Endodermal cell (in vitro differentiated cells): Measurements from ENCODE around the gene SULT1C4. TPM values are rescaled to one million over a fixed set of nuclear protein-coding genes. Genes with fewer than 3 reads are reported as not detected.

Source experiments
- DNase-seq: peaks from one replicate; pipeline ENCODE4 v3.0.0-alpha.2; 2017
- H3K27ac ChIP-seq: 2 replicates; pipeline ENCODE4 v1.5.1; 2013; ENCODE audit warnings: mild to moderate bottlenecking, low read depth, low read length, moderate library complexity
- H3K27me3 ChIP-seq: 2 replicates; pipeline ENCODE4 v1.6.1; 2013; ENCODE audit warnings: mild to moderate bottlenecking, low read length, moderate library complexity; ENCODE audit not compliant: insufficient read depth, control insufficient read depth, poor library complexity, severe bottlenecking
- H3K36me3 ChIP-seq: 2 replicates; pipeline ENCODE4 v1.7.0; 2013; ENCODE audit warnings: mild to moderate bottlenecking, low read length, moderate library complexity; ENCODE audit not compliant: control insufficient read depth, insufficient read depth
- H3K4me1 ChIP-seq: one replicate; pipeline ENCODE4 v1.7.0; 2013; ENCODE audit warnings: low read length; ENCODE audit not compliant: control insufficient read depth, insufficient read depth
- H3K4me3 ChIP-seq: 2 replicates; pipeline ENCODE4 v1.5.1; 2013; ENCODE audit warnings: mild to moderate bottlenecking, low read length, moderate library complexity
- H3K9ac ChIP-seq: 2 replicates; pipeline ENCODE4 v1.6.1; 2013; ENCODE audit warnings: mild to moderate bottlenecking, low read length, moderate library complexity; ENCODE audit not compliant: poor library complexity, severe bottlenecking; ENCODE audit errors: extremely low read depth
- H3K9me3 ChIP-seq: 2 replicates; pipeline ENCODE4 v1.6.1; 2013; ENCODE audit warnings: mild to moderate bottlenecking, low read length, moderate library complexity; ENCODE audit not compliant: control insufficient read depth
- H3K27ac Mint-ChIP-seq: 2 replicates; pipeline ENCODE4 v1.8.0; 2020; ENCODE audit warnings: mixed read lengths
- H3K27me3 Mint-ChIP-seq: 2 replicates; pipeline ENCODE4 v1.8.0; 2021; ENCODE audit warnings: mild to moderate bottlenecking, mixed read lengths; ENCODE audit not compliant: insufficient read depth
- H3K36me3 Mint-ChIP-seq: 2 replicates; pipeline ENCODE4 v1.8.0; 2020; ENCODE audit warnings: low read depth, mixed read lengths
- H3K4me1 Mint-ChIP-seq: 2 replicates; pipeline ENCODE4 v1.8.0; 2020; ENCODE audit warnings: mixed read lengths
- H3K4me3 Mint-ChIP-seq: 2 replicates; pipeline ENCODE4 v1.8.0; 2020; ENCODE audit warnings: mild to moderate bottlenecking, moderate library complexity, mixed read lengths
- H3K9me3 Mint-ChIP-seq: 2 replicates; pipeline ENCODE4 v1.8.0; 2020; ENCODE audit warnings: mild to moderate bottlenecking, mixed read lengths
- WGBS, 2 experiments: methylation state at CpG; one replicate each; pipeline versions ENCODE4 v1.1.5 to v1.1.7; 2013; ENCODE audit warnings: missing lambda C conversion rate in 2 of 2, mixed read lengths in 1 of 2; ENCODE audit not compliant: insufficient coverage in 1 of 2, insufficient read length in 1 of 2; 5-methylcytosine and 5-hydroxymethylcytosine counted together
- total RNA-seq, 2 donors: library from RNA; stranded (reverse); fragmentation: NEBNext Ultra II Directional in 1 of 2; extraction: Animal tissue kit (Norgen Biotek cat#: 25700) in 1 of 2; gene quantifications; 2 replicates in 1 of 2; 3 replicates in 1 of 2; pipeline ENCODE4 v1.2.1, GENCODE V29; 2021
- TF ChIP-seq, protein P1 (sequence below): fragments of 200-600 bp; sonication (generic); conservative IDR thresholded peaks from 2 replicates; pipeline ENCODE4 v1.5.0; 2021; ENCODE audit warnings: antibody characterized with exemption, mild to moderate bottlenecking

The SULT1C4 gene
- total RNA-seq, 2 donors from 2014 or later = 2.4 to 2.7 TPM

DNA sequence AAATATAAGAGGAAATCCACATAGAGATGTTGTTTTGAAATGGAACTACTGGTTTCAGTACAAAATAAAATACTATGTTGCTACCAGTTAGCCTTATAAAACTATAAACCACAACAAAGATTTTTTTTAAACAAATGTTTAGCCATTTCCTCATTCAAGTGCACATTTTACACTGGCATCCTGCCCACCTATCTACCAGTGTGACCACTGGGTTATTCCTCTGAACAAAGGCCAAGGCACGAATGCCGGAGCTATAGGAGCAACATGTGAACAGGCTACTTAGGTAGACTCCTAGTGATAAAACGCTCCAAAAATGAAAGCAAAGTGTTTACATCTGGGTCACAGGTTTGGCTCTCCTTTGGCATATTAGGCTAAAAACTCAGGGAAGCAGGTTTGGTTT is 31.8 kb upstream of the SULT1C4 start:
- Mint-ChIP-seq H3K4me3 (no peak overlapping the region), H3K27ac (no peak overlapping the region), H3K9me3 (peaks cover 1% of the 10 kb centered on the region), H3K36me3 (no peaks in the 10 kb centered on the region), H3K27me3 (no peaks in the 10 kb centered on the region), H3K4me1 (peaks cover 22% of the 10 kb centered on the region)
- no peaks in the 10 kb centered on the region for H3K27me3 ChIP-seq
- no peaks in the 10 kb centered on the region for H3K36me3 ChIP-seq
- 82 to 95% methylated on average over 3 of the region's 3 CpGs for WGBS, 2 experiments
- no peaks in the 10 kb centered on the region for H3K4me1 ChIP-seq
- H3K27ac ChIP-seq = no peak overlapping the region
- TF ChIP-seq, protein P1, sequence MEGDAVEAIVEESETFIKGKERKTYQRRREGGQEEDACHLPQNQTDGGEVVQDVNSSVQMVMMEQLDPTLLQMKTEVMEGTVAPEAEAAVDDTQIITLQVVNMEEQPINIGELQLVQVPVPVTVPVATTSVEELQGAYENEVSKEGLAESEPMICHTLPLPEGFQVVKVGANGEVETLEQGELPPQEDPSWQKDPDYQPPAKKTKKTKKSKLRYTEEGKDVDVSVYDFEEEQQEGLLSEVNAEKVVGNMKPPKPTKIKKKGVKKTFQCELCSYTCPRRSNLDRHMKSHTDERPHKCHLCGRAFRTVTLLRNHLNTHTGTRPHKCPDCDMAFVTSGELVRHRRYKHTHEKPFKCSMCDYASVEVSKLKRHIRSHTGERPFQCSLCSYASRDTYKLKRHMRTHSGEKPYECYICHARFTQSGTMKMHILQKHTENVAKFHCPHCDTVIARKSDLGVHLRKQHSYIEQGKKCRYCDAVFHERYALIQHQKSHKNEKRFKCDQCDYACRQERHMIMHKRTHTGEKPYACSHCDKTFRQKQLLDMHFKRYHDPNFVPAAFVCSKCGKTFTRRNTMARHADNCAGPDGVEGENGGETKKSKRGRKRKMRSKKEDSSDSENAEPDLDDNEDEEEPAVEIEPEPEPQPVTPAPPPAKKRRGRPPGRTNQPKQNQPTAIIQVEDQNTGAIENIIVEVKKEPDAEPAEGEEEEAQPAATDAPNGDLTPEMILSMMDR = no peak
- no peak overlapping the region for H3K9ac ChIP-seq
- no peak overlapping the region for H3K4me3 ChIP-seq
- no peaks in the 10 kb centered on the region for H3K9me3 ChIP-seq
- DNase-seq = no peak

DNA sequence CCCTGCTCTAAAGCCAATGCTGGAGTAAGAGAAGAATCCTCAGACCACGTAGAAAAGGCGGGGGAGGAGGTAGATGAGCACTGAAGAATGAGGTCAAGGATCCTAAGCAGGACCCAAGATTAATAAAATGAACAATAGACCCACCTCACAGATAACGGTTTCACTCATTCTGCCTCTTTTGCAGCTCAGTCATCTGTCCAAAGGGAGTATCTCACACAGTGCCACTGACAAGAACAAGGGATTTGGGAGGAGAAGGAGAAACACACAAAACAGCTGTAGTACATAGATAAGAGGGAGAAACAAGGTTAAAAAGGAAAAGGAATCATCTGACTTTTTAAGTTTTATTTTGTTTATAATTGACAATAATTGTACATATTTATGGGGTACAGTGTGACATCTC is 30.9 kb upstream of the SULT1C4 start:
- DNase-seq = no peak
- Histone ChIP-seq H3K27me3 (no peaks in the 10 kb centered on the region), H3K36me3 (no peaks in the 10 kb centered on the region), H3K4me3 (no peak overlapping the region), H3K9ac (no peak overlapping the region), H3K27ac (no peak overlapping the region), H3K4me1 (no peaks in the 10 kb centered on the region), H3K9me3 (no peaks in the 10 kb centered on the region)
- TF ChIP-seq, protein P1 = no peak
- WGBS, 2 experiments = 65 to 93% methylated on average over 2 to 3 of the region's 3 CpGs
- Mint-ChIP-seq H3K27me3 (no peaks in the 10 kb centered on the region), H3K36me3 (no peaks in the 10 kb centered on the region), H3K27ac (no peak overlapping the region), H3K9me3 (no peaks in the 10 kb centered on the region), H3K4me1 (peaks cover 13% of the 10 kb centered on the region), H3K4me3 (no peak overlapping the region)

DNA sequence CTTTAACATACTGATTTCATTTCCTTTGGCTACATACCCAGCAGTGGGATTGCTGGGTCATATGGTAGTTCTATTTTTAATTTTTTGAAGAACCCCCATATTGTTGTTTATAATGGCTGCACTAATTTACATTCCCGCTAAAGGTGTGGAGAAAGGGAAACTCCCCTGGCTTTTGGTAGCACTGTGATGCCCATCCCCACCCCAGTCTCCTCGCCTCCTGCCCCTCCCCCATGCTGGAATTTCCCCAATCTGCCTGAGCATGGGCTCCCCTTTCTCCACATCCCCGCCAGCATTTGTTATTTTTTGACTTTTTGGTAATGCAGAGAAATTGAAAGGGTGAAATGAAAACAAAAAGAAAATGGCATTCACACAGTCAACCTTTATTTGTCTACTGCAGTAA is 30.0 kb upstream of the SULT1C4 start:
- Mint-ChIP-seq H3K9me3 (no peaks in the 10 kb centered on the region), H3K27ac (no peak overlapping the region), H3K36me3 (no peaks in the 10 kb centered on the region), H3K4me1 (peaks cover 4% of the 10 kb centered on the region), H3K27me3 (no peaks in the 10 kb centered on the region), H3K4me3 (no peak overlapping the region)
- Histone ChIP-seq H3K27me3 (no peaks in the 10 kb centered on the region), H3K36me3 (no peaks in the 10 kb centered on the region), H3K9ac (no peak overlapping the region), H3K4me1 (no peaks in the 10 kb centered on the region), H3K4me3 (no peak overlapping the region), H3K9me3 (no peaks in the 10 kb centered on the region), H3K27ac (no peak overlapping the region)
- TF ChIP-seq, protein P1 = no peak
- WGBS, 2 experiments = 62 to 100% methylated on average over 1 to 3 of the region's 3 CpGs
- no peak for DNase-seq
